SJSA1 (cell line): ENCODE data around the gene ENOX1. TPM values are rescaled to one million over a fixed set of nuclear protein-coding genes. Genes with fewer than 3 reads are reported as not detected.
"Not testable (repeated sequence)": the region's sequence is repeated elsewhere in the genome, so short reads cannot be mapped to it uniquely, and the experiment has no call there.

ENCODE experiments used
- DNase-seq, 2 experiments: peaks; one replicate each; pipeline ENCODE4 v3.0.0-alpha.2; 2015 to 2020; ENCODE audit warnings: low spot score in 2 of 2, low read depth in 1 of 2
- H3K27ac ChIP-seq: fragments of 250-450 bp; sonication (Bioruptor Pico); 2 replicates; pipeline ENCODE4 v1.5.1; 2020; ENCODE audit warnings: mild to moderate bottlenecking, moderate library complexity
- H3K27me3 ChIP-seq: fragments of 250-450 bp; sonication (Bioruptor Pico); replicated peaks from 2 replicates; pipeline ENCODE4 v1.5.1; 2020; ENCODE audit warnings: mild to moderate bottlenecking, moderate library complexity
- H3K36me3 ChIP-seq: fragments of 250-450 bp; sonication (Bioruptor Pico); 2 replicates; pipeline ENCODE4 v1.5.1; 2020; ENCODE audit warnings: mild to moderate bottlenecking
- H3K4me1 ChIP-seq: fragments of 250-450 bp; sonication (Bioruptor Pico); replicated peaks from 2 replicates; pipeline ENCODE4 v1.6.1; 2021; ENCODE audit warnings: mild to moderate bottlenecking
- H3K4me3 ChIP-seq: fragments of 250-450 bp; sonication (Bioruptor Pico); 2 replicates; pipeline ENCODE4 v1.5.1; 2020; ENCODE audit warnings: mild to moderate bottlenecking
- H3K9me3 ChIP-seq: fragments of 250-450 bp; sonication (Bioruptor Pico); replicated peaks from 2 replicates; pipeline ENCODE4 v1.5.1; 2020; ENCODE audit warnings: mild to moderate bottlenecking
- total RNA-seq: library from RNA; depleted of rRNA; stranded (reverse); fragments of >200 nt; shearing (Covaris generic); gene quantifications from 2 replicates; pipeline ENCODE4 v1.2.3, GENCODE V29; 2014

The ENOX1 gene
- total RNA-seq, 1 experiment from 2014 or later, result 1.3 TPM

GRCh38 chr13:43432958-43433357 lies 353.8 kb downstream of the ENOX1 start:
- H3K4me3 ChIP-seq, result no peak overlapping the region

GRCh38 chr13:43431841-43432240 lies 354.9 kb downstream of the ENOX1 start:
- no peaks in the 10 kb centered on the region for H3K27me3 ChIP-seq
- no peak overlapping the region for H3K4me3 ChIP-seq
- DNase-seq, result no peak
- no peaks in the 10 kb centered on the region for H3K9me3 ChIP-seq
- H3K4me1 ChIP-seq, result no peaks in the 10 kb centered on the region
- H3K36me3 ChIP-seq, result no peaks in the 10 kb centered on the region
- no peak overlapping the region for H3K27ac ChIP-seq

More at GRCh38 chr13:43432958-43433357, 353.8 kb downstream of the ENOX1 start:
- Histone ChIP-seq H3K9me3 (no peaks in the 10 kb centered on the region), H3K27ac (no peak overlapping the region), H3K27me3 (no peaks in the 10 kb centered on the region), H3K4me1 (no peaks in the 10 kb centered on the region), H3K36me3 (no peaks in the 10 kb centered on the region)
- DNase-seq, result no peak

- Histone ChIP-seq H3K27me3 (no peaks in the 10 kb centered on the region), H3K36me3 (no peaks in the 10 kb centered on the region), H3K9me3 (no peaks in the 10 kb centered on the region), H3K4me1 (no peaks in the 10 kb centered on the region), H3K27ac (no peak overlapping the region), H3K4me3 (no peak overlapping the region)
- no peak for DNase-seq
Observed at GRCh38 chr13:43431290-43431716, 355.5 kb downstream of the ENOX1 start.

DNA sequence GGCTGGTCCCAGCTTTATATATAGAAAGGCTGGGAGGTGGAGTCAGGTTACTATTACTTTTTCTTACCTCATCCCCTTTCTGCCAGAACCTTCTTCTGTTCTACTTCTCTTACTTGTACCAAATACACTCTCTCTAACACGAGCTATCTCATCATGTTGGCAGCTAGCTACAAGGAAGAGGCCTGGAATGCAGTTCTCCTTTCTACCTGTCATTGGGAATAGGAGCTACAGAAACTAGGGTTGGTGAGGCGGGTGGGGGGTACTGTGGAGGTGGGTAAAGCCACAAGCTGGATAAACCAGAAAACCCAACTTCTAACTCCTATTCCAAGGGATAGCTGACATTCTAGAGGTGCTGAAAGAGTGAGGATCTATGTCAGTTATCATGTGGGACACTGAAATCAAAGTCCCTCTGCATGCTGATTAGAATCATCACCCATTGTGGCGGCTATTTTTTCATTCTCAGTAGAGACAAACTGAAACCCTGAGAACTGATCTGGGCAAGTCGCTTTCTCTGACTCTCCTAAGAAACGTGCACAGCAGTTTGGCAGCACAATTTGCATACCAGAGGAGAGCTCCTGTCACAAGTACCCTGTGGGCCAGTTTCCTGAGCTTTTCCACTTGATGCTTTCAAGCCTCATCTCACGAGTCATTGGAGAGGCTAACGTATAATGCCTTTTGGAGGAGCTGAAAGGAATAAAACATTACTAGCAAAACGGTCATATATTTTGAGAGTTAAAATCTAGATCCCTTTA lies 358.1 kb downstream of the ENOX1 start:
- Histone ChIP-seq H3K4me3 (no peak overlapping the region), H3K36me3 (no peaks in the 10 kb centered on the region), H3K27ac (no peak overlapping the region), H3K4me1 (no peaks in the 10 kb centered on the region), H3K9me3 (no peaks in the 10 kb centered on the region), H3K27me3 (no peaks in the 10 kb centered on the region)
- no peak for DNase-seq

DNA sequence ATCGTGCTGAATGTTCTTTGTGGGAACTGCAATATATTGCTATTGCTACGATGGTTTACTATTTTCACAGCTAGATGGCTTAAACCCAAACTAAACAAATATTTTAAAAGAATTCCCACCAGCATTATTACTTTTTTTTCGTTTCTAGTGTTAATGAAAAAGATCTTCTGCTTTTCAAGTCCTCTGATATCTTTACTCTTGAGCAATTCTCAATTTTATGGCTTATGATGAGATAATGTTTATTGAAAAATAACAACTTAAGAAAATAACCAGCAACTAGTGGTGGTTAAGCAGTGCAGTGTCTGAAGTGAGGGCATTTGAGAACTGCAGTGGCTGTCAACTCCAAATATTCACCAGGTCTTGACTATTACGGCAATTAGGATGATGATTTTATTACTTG lies 360.4 kb downstream of the ENOX1 start:
- DNase-seq, result no peak
- no peak overlapping the region for H3K4me3 ChIP-seq
- no peaks in the 10 kb centered on the region for H3K9me3 ChIP-seq

DNA sequence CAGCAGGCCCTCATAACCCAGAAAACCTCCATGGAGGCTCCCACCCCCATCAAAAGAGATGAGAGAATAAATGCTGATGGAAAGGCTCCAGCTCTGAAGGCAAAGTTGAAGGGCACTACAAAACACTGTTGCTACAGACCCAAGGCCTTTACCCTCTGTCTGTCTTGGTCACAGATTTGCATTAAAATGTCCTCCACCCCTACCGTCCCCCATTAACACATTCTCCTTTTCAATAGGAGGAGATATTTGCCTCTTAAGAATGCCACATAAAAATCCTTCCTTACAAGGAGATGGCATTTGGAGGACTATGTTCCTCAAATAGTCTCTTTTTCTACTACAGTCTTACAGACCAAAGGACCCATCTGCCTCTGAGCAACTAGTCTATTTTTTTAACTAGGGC lies 361.5 kb downstream of the ENOX1 start:
- no peak overlapping the region for H3K27ac ChIP-seq
- H3K4me3 ChIP-seq, result no peak overlapping the region
- DNase-seq, result no peak
- no peaks in the 10 kb centered on the region for H3K36me3 ChIP-seq
- no peaks in the 10 kb centered on the region for H3K9me3 ChIP-seq
- no peaks in the 10 kb centered on the region for H3K27me3 ChIP-seq
- H3K4me1 ChIP-seq, result no peaks in the 10 kb centered on the region

More for the DNA sequence above, 360.4 kb downstream of the ENOX1 start:
- H3K27ac ChIP-seq, result no peak overlapping the region
- H3K36me3 ChIP-seq, result no peaks in the 10 kb centered on the region
- H3K4me1 ChIP-seq, result no peaks in the 10 kb centered on the region
- H3K27me3 ChIP-seq, result no peaks in the 10 kb centered on the region

GRCh38 chr13:43424412-43424811 lies 362.4 kb downstream of the ENOX1 start:
- DNase-seq, result no peak
- Histone ChIP-seq H3K27ac (no peak overlapping the region), H3K36me3 (no peaks in the 10 kb centered on the region), H3K9me3 (no peaks in the 10 kb centered on the region), H3K4me1 (no peaks in the 10 kb centered on the region), H3K4me3 (no peak overlapping the region), H3K27me3 (no peaks in the 10 kb centered on the region)

DNA sequence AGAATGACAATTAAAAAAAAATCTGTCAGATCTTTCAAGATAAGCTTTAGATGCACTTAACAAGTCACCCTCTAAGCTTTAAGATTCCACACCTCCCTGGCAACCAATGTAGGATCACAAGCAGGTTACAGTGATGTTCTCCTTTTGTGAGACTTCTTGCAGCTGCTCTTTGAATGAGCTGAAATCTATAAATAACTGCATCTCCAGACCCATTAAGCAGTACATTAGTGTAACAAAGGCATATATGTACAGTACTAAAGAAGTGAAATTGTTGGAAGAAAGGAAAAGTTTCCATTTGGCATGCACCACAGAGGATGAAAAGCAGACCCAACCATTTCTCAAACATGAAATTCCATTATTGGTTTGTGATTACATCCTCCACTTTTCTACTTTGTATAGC lies 364.7 kb downstream of the ENOX1 start:
- no peak for DNase-seq
- H3K4me3 ChIP-seq, result no peak overlapping the region
- no peaks in the 10 kb centered on the region for H3K27me3 ChIP-seq
- H3K4me1 ChIP-seq, result no peaks in the 10 kb centered on the region
- H3K9me3 ChIP-seq, result no peaks in the 10 kb centered on the region
- no peak overlapping the region for H3K27ac ChIP-seq
- H3K36me3 ChIP-seq, result no peaks in the 10 kb centered on the region

DNA sequence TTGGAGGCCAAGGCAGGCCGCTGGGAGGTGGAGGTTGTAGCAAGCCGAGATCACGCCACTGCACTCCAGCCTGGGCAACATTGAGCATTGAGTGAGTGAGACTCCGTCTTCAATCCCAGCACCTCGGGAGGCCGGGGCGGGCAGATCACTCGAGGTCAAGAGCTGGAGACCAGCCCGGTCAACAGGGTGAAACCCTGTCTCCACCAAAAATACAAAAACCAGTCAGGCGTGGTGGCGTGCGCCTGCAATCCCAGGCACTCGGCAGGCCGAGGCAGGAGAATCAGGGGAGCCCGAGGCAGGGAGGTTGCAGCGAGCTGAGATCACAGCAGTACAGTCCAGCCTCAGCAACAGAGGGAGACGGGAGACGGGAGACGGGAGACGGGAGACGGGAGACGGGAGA lies 369.9 kb downstream of the ENOX1 start:
- not testable (repeated sequence) for H3K4me1 ChIP-seq, H3K27me3 ChIP-seq, H3K27ac ChIP-seq, DNase-seq, H3K9me3 ChIP-seq, H3K4me3 ChIP-seq, H3K36me3 ChIP-seq

DNA sequence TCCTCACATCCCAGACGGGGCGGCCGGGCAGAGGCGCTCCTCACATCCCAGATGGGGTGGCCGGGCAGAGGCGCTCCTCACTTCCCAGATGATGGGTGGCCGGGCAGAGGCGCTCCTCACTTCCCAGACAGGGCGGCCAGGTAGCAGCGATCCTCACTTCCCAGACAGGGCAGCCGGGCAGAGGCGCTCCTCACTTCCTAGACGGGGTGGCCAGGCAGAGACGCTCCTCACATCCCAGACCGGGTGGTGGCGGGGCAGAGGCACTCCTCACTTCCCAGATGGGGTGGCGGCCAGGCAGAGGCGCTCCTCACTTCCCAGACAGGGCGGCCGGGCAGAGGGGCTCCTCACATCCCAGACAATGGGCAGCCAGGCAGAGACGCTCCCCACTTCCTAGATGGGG lies 370.4 kb downstream of the ENOX1 start:
- not testable (repeated sequence) for H3K27ac ChIP-seq

DNA sequence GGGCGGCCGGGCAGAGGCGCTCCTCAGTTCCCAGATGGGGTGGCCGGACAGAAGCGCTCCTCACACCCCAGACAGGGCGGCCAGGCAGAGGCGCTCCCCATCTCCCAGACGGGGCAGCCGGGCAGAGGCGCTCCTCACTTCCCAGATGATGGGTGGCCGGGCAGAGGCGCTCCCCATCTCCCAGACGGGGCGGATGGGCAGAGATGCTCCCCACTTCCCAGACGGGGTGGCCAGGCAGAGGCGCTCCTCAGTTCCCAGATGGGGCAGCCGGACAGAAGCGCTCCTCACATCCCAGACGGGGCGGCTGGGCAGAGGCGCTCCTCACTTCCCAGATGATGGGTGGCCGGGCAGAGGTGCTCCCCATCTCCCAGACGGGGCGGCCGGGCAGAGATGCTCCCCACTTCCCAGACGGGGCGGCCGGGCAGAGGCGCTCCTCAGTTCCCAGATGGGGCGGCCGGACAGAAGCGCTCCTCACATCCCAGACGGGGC lies 370.8 kb downstream of the ENOX1 start:
- not testable (repeated sequence) for DNase-seq, H3K9me3 ChIP-seq, H3K27ac ChIP-seq, H3K36me3 ChIP-seq, H3K4me1 ChIP-seq, H3K27me3 ChIP-seq, H3K4me3 ChIP-seq

More for the DNA sequence above, 370.4 kb downstream of the ENOX1 start:
- not testable (repeated sequence) for H3K36me3 ChIP-seq, H3K4me3 ChIP-seq, DNase-seq, H3K4me1 ChIP-seq, H3K9me3 ChIP-seq, H3K27me3 ChIP-seq

GRCh38 chr13:43414111-43414510 lies 372.7 kb downstream of the ENOX1 start:
- H3K4me3 ChIP-seq, result no peak overlapping the region
- H3K27ac ChIP-seq, result no peak overlapping the region
- no peaks in the 10 kb centered on the region for H3K36me3 ChIP-seq
- no peaks in the 10 kb centered on the region for H3K9me3 ChIP-seq
- no peaks in the 10 kb centered on the region for H3K27me3 ChIP-seq
- no peaks in the 10 kb centered on the region for H3K4me1 ChIP-seq
- DNase-seq, result no peak

DNA sequence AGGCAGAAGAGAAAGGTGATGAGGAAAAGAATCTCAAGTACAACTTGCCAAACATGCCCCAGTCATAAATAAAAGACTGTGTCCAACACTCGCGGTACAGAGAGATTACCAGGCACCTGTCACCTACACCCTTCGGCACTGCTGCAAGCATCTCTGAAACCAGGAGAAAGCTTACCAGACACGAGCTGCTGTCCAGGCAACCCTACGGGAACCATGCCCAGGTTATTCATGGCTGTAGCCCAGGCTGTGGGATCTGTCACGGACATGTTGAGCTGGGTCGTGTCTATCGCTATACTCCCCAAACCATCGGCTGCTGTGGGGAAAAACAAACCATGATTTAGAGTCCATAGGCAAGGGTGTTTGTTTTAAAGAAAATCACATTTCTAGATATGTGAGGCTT lies 375.0 kb downstream of the ENOX1 start:
- H3K27ac ChIP-seq, result no peak overlapping the region
- H3K4me3 ChIP-seq, result no peak overlapping the region
- H3K27me3 ChIP-seq, result no peaks in the 10 kb centered on the region
- DNase-seq, result no peak
- no peaks in the 10 kb centered on the region for H3K36me3 ChIP-seq
- no peaks in the 10 kb centered on the region for H3K9me3 ChIP-seq
- H3K4me1 ChIP-seq, result no peaks in the 10 kb centered on the region

DNA sequence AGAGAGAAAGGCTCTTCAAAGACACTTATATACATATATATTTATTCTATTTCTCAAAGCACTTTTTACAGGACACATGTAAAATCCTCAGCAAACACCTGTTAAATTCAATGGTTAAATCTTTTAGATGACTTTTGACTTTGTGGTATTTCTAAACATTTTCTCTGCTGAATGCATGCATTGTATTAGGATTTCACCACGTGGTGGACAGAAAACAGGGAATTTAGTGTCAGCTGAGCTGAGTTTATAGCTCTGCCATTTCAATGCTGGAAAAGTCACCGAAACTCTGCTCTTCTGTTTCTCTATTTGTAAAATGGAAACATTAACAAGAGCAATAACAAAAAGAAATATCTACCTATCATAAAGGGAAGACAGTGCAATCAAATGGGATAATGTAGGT lies 375.6 kb downstream of the ENOX1 start:
- no peak overlapping the region for H3K27ac ChIP-seq

DNA sequence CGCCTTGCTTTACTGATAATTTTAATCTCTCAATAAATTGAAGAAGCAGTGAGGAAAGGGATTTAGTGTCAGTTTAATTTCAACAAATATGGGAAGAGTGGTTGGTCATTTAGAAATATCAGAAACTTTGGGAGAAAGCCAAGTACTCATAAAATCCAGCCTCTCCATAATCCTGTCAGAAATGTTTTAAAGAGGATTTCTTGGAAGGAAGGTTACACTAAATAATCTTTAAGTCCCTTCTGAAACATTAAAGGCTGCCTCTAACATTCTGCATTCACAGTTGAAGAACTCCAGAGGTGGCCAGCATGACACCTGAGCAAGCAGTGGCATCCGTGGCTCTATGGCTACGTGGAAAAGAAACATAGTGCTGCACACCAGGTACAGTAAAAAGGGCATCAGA lies 378.5 kb downstream of the ENOX1 start:
- Histone ChIP-seq H3K4me1 (no peaks in the 10 kb centered on the region), H3K27me3 (no peaks in the 10 kb centered on the region), H3K9me3 (no peaks in the 10 kb centered on the region), H3K27ac (no peak overlapping the region), H3K36me3 (no peaks in the 10 kb centered on the region), H3K4me3 (no peak overlapping the region)
- DNase-seq, result no peak

More for the DNA sequence above, 375.6 kb downstream of the ENOX1 start:
- DNase-seq, result no peak
- Histone ChIP-seq H3K36me3 (no peaks in the 10 kb centered on the region), H3K4me1 (no peaks in the 10 kb centered on the region), H3K27me3 (no peaks in the 10 kb centered on the region), H3K9me3 (no peaks in the 10 kb centered on the region), H3K4me3 (no peak overlapping the region)
